HG03342 (cell line): ENCODE measurements around the gene LIPC.

Experiments used
- ATAC-seq: cut with Tn5 transposase; IDR thresholded peaks from one replicate; pipeline ENCODE4 v1.9.1; 2021; ENCODE audit warnings: mild to moderate bottlenecking, moderate library complexity; ENCODE audit not compliant: unreplicated experiment

Gene LIPC

GRCh38 chr15:58472221-58472620 lies 40.4 kb downstream of the LIPC start:
- no peak for ATAC-seq

GRCh38 chr15:58472821-58473581 lies 41.2 kb downstream of the LIPC start:
- ATAC-seq: no peak

GRCh38 chr15:58473724-58474123 lies 41.9 kb downstream of the LIPC start:
- ATAC-seq: no peak

GRCh38 chr15:58474741-58475323 lies 43.0 kb downstream of the LIPC start:
- ATAC-seq: no peak

- ATAC-seq: no peak
Measured at GRCh38 chr15:58475573-58476524, 44.1 kb downstream of the LIPC start.

- no peak for ATAC-seq
Measured at GRCh38 chr15:58476525-58477162, 44.9 kb downstream of the LIPC start.

- ATAC-seq: no peak
Measured at GRCh38 chr15:58477170-58477569, 45.4 kb downstream of the LIPC start.

GRCh38 chr15:58478035-58478434 lies 46.2 kb downstream of the LIPC start:
- ATAC-seq: no peak

GRCh38 chr15:58478579-58478978 lies 46.8 kb downstream of the LIPC start:
- no peak for ATAC-seq

GRCh38 chr15:58479941-58480340 lies 48.1 kb downstream of the LIPC start:
- no peak for ATAC-seq

GRCh38 chr15:58483376-58483775 lies 51.6 kb downstream of the LIPC start:
- ATAC-seq: no peak

GRCh38 chr15:58484791-58485600 lies 53.2 kb downstream of the LIPC start:
- ATAC-seq: no peak

GRCh38 chr15:58486062-58486461 lies 54.3 kb downstream of the LIPC start:
- no peak for ATAC-seq

- ATAC-seq: no peak
Measured at GRCh38 chr15:58486564-58486963, 54.8 kb downstream of the LIPC start.

- ATAC-seq: no peak
Measured at GRCh38 chr15:58487041-58487723, 55.4 kb downstream of the LIPC start.

GRCh38 chr15:58487724-58488120 lies 55.9 kb downstream of the LIPC start:
- ATAC-seq: no peak

- ATAC-seq: no peak
Measured at GRCh38 chr15:58489289-58490085, 57.7 kb downstream of the LIPC start.

- no peak for ATAC-seq
Measured at GRCh38 chr15:58490086-58490887, 58.5 kb downstream of the LIPC start.
